ENCODE measurements around the gene PPP1R1C.
"Not testable (repeated sequence)": the region's sequence is repeated elsewhere in the genome, so short reads cannot be mapped to it uniquely, and the experiment has no call there.

Gene PPP1R1C

DNA sequence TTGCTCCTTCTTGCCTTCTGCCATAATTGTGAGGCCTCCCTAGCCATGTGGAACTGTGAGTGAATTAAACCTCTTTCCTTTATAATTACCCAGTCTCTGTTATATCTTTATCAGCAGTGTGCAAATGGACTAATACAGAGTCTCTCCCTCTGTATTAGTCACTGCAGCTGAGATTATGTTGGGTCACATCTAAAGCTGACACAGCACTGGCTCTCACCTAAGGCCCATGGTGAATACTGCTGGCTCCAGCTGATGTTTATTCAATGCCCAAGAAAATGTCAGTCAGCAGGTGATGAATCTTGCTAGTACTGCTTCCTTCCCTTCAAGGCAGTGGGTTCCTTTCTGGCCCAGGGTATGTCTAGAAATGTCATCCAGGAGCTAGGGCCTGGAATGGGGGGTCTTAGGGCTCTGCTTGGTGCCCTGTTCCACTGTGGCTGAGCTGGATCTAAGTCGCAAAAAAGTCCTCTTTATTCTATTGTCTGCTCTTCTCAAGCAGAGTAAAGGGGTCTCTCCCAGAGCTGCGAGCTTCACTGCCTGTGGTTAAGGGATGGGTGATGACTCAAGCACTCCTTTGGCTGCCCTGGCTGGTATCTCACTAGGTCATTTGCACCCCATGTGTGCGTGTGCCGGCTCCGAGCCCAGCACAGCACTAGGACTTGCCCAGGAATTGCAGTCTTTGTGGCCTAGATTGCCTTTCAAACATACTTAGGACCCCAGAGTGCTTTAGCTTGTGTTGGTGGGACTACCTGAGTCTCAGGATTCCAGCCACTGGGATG is 29.9 kb downstream of the PPP1R1C start:
- no peak for DNase-seq

DNA sequence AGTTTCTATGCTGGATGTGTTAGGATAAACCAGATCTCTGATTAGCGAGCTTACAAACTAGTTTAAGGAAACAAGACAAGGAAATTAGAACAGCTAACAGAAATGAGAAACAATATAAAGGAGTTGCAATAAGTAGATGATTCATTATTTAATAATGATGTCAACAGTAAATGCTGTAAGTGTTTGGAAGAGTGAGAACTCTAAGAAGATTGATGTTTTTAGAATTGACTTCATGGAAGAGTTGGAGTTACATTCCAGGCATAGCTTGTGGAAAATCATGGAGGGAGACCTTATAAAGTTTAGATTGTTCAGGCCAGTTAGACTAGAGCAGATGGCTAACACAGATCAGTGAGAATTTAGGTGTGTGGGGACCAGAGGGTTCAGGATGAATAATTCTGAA is 32.6 kb downstream of the PPP1R1C start:
- DNase-seq, result no peak

DNA sequence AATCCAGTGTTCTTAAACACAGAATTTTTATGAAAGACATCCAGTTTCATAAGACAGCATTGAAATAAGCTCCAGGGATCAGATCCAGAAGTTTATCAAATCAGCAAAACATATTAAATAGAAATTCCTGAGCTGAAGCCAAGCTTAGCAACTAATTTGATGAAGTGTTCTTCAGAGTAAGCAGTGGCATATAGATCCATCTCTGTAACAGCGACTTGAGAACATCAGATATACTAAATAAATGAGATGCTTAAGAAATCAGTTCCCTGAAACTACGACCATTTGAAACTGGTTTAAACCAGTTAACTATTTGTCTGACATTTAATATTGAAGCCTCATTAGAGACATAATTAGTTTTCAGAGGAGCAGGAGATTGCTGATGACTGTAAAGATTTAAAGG is 34.1 kb downstream of the PPP1R1C start:
- DNase-seq, result no peak

DNA sequence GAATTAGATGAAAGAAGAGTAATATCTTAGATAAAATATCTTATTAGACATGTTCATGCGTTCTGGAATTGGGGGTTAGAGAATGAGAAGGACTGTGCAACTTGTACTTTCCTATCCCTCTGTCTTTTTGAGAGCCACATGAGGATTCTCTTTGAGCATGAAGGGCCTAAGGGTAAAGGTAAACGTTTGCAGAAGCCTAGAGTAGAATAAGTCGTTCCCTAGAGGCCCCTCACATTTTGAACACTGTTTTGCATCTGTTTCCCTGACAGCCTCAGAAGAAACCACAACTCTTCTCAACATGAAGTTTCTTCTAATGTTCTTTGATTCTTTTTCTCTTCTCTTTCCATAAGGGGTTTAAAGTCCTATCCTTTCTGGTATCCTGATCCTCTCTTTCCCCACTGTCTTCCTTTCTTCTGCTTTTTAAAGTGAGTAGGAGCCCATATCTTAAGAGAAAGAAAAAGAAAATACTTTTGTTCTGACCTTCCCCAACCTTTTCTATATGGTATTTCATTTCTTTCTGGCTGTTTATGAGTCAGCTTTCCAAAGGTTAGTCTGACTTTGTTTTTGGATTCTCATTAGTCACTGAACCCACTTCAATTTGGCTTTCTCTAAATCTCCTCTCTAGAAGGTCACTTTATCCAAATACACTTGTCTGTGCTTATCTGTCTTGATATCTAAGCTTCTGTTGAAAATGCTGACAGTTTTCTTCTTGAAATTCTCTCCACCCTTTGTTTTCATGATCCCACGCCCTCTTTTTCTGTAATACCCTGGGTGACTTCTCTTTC is 34.8 kb downstream of the PPP1R1C start:
- no peak for DNase-seq

- DNase-seq, result no peak
Observed at GRCh38 chr2:182023235-182023634, 37.6 kb downstream of the PPP1R1C start.

DNA sequence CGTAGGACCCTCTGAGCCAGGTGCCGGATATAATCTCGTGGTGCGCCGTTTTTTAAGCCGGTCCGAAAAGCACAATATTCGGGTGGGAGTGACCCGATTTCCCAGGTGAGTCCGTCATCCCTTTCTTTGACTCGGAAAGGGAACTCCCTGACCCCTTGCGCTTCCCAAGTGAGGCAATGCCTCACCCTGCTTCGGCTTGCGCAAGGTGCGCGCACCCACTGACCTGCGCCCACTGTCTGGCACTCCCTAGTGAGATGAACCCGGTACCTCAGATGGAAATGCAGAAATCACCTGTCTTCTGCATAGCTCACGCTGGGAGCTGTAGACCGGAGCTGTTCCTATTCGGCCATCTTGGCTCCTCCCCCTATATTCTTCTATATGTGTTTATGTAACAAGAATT is 45.2 kb downstream of the PPP1R1C start:
- not testable (repeated sequence) for DNase-seq

GRCh38 chr2:182031956-182032355 is 46.3 kb downstream of the PPP1R1C start:
- DNase-seq, result no peak

DNA sequence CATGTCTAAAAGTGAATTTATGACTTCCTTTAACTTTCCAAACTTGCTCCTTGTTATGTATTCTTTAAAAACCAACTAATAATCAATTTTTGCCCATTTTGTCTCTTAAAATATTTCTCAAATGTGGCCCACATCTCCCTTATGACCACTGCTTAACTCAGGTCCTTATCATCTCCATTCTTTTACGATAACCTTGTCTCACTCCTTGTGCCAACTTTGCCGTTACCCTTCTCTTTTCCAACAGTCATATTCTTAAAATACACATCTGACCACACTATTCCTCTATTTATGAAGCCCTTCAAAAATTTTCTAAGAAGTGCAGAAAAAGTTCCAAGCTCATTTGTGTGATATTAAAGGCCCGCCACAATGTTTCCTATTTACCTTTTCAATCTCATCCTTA is 47.8 kb downstream of the PPP1R1C start:
- DNase-seq, result no peak

GRCh38 chr2:182038576-182038975 is 52.9 kb downstream of the PPP1R1C start:
- no peak for DNase-seq

- DNase-seq, result no peak
Observed at GRCh38 chr2:182043021-182043420, 57.4 kb downstream of the PPP1R1C start.

DNA sequence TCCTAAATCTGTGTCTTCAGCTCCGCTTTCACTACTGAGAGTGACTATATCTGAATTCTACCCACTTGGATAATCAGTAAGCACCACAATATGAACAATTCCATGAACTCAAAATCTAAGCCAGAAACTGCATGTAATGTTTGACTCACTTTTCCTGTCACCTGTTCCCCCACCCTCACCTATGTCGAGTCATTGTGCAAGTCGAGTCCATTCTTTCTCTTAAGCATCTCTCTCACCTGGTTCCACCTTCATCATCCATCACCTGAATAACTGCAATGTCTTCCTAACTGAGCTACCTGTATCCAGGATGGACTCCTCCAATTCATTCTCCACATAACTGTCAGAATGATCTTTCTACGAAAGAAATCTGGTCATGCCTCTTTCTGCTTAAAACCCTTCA is 58.2 kb downstream of the PPP1R1C start:
- DNase-seq, result no peak

GRCh38 chr2:182047544-182047943 is 61.9 kb downstream of the PPP1R1C start:
- DNase-seq, result no peak

- no peak for DNase-seq
Observed at GRCh38 chr2:182048088-182048487, 62.4 kb downstream of the PPP1R1C start.

- no peak for DNase-seq
Observed at GRCh38 chr2:182048621-182049020, 63.0 kb downstream of the PPP1R1C start.

DNA sequence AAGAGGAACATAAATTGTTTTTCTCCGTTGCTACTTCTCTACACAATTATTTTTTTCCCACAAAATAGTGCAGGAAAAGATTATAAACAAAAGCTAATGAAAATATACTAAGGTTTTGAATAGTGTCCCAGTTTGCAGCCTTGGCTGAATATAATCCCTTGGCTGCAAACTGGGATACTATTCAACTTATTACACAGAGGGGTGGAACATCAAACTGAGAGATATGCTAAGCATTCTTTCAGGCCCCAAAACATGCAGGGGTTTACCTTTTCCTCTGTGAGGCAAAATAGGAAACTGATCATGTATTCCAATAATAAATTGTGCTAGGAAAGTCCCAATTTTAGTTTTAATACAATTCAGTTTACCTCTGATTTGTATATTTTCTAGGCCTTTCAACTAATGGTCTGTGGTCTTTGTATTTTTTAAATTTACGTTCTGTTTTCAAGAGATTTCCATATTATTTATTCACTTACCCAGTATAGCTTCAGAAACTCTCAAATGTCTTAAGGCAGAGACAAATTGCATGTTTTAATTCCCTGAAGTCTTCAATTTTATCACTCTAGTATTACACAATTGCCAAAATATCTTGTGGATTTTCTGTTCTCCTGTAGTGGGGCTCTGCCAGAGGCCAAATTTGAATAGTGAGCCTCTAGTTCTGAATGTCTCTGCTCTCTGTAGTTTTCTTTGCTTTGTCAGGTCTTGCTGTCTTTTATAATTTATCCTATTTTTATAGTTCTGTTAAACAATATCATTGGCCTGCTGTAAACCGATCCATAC is 63.9 kb downstream of the PPP1R1C start:
- DNase-seq, result no peak

- DNase-seq, result no peak
Observed at GRCh38 chr2:182050333-182051135, 64.9 kb downstream of the PPP1R1C start.

DNA sequence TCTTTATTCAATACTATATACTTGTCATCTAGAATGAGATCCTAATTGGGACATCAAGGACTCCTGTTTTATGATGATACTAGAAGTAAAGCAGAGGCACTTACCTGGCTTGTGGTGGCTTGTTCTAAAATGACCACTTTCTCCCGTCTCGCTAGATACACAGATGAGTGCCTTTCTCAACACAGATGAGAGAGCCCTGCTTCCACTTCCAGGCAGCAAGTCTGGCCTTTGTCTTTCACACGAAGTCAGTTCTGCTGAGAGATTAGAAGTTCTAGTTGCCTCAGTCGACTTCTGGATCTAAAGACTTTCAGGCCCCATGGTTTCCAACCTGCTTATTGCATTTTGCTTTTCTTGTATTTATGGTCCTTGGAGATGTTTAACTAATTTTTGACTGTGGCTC is 70.3 kb downstream of the PPP1R1C start:
- no peak for DNase-seq

- no peak for DNase-seq
Observed at GRCh38 chr2:182057002-182057401, 71.3 kb downstream of the PPP1R1C start.

DNA sequence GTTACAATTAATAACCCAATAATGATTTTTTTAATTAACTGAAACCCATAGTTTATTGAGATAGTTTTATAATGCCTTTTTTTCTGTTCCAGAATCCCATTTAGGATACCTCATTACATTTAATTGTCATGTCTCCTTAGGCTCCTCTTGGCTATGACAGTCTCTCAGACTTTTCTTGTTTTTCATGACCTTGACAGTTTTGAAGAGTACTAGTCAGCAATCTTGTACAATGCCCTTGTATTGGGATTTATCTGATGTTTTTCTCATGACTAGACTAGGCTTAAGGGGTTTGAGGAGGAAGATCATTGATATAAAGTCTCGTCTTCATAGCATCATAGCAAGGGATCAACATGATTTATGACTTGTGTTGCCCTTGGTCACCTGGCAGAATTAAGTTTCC is 72.4 kb downstream of the PPP1R1C start:
- DNase-seq, result no peak

DNA sequence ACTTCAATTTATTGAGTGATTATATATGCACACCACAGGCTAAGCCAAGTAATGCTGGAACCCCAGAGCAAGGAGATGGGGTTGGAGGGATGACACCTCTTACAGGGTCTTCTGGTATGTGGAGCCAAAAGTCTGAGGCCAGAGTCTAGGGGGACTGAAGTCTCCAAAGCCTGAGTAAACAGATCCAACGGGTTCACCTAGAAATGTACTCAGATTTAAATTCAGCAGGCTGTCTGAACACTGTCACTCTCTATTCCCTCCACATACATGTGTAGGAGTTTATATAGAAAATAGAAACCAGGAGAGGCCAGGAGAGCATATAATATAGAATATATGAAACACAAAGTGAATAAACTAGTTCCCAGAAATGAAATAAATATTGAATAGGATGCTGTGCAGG is 76.1 kb downstream of the PPP1R1C start:
- no peak for DNase-seq

DNA sequence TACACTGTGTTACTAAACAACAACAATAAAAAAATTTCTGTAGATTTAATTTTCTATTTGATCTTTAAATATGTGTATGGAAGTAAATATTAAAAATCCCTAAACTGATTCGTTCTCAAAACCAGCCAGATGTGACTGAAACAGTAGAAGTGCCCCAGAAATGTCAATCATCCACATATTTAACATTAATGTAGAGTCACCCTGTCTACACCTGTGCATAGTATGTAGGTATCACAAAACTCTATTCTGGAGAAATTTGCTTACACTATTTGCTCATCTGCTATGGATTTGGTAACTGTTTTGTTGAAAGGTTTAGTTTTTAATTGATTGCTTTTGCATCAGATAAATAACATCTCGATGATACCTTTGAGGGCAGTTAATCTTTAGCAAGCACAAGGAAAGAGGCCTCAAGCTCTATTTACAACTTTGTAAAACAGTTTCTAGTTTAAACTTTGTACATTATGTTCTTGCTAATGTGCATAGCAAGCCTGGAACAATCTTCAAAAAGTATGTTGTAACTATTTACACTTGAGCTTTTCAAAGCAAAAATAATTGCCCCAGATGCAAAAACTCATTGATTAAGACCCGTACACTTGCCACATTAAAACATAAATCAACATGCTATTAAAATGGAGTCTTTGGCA is 76.8 kb downstream of the PPP1R1C start:
- DNase-seq, result no peak
